Left forelimb (tissue), 1 donor: Measurements from ENCODE around the gene CHD3.
"Not testable (repeated sequence)": the region's sequence is repeated elsewhere in the genome, so short reads cannot be mapped to it uniquely, and the experiment has no call there.

ENCODE experiments used
- DNase-seq: peaks from one replicate; pipeline ENCODE4 v3.0.0-alpha.2; 2018; ENCODE audit warnings: low spot score

Gene CHD3

GRCh38 chr17:7849751-7850504 lies 38.7 kb upstream of the CHD3 start:
- DNase-seq = peak; percentile 42

GRCh38 chr17:7850701-7851437 lies 37.7 kb upstream of the CHD3 start:
- peak; percentile 63 for DNase-seq

DNA sequence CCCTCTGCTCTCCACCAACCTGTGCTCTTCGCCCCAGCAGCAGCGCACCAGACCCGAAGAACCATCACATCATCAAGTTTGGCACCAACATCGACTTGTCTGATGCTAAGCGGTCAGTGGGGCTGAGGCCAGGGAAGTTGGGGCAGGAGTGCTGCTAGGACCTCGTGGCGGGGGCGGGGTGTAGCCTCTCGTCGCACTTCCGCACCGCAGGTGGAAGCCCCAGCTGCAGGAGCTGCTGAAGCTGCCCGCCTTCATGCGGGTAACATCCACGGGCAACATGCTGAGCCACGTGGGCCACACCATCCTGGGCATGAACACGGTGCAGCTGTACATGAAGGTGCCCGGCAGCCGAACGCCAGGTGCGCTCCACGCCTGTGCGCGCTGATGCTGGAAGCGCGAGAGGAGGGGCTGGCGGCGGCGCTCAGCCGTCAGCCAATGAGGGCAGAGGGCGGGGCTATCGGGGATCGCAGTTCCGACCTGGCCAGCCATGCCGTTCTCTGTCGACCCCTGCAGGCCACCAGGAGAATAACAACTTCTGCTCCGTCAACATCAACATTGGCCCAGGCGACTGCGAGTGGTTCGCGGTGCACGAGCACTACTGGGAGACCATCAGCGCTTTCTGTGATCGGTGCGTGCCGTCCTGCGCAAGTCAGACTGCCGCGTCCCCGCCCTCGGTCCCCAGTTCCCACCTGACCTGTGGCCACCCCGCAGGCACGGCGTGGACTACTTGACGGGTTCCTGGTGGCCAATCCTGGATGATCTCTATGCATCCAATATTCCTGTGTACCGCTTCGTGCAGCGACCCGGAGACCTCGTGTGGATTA lies 36.9 kb upstream of the CHD3 start:
- peak; percentile 92 for DNase-seq

GRCh38 chr17:7852262-7852670 lies 36.3 kb upstream of the CHD3 start:
- no peak for DNase-seq

GRCh38 chr17:7852919-7853690 lies 35.5 kb upstream of the CHD3 start:
- no peak for DNase-seq

- DNase-seq = peak; percentile 60
Measured at GRCh38 chr17:7853691-7854038, 34.9 kb upstream of the CHD3 start.

DNA sequence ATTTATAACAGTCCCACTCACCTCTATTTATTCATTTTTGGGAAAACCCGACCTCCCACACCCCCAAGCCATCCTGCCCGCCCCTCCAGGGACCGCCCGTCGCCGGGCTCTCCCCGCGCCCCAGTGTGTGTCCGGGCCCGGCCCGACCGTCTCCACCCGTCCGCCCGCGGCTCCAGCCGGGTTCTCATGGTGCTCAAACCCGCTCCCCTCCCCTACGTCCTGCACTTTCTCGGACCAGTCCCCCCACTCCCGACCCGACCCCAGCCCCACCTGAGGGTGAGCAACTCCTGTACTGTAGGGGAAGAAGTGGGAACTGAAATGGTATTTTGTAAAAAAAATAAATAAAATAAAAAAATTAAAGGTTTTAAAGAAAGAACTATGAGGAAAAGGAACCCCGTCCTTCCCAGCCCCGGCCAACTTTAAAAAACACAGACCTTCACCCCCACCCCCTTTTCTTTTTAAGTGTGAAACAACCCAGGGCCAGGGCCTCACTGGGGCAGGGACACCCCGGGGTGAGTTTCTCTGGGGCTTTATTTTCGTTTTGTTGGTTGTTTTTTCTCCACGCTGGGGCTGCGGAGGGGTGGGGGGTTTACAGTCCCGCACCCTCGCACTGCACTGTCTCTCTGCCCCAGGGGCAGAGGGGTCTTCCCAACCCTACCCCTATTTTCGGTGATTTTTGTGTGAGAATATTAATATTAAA lies 34.4 kb upstream of the CHD3 start:
- peak; percentile 46 for DNase-seq

- DNase-seq = peak; percentile 67
Measured at GRCh38 chr17:7854851-7855659, 33.5 kb upstream of the CHD3 start, which contains the start of gene TMEM88. Gene TMEM88, plus strand, starts transcription at chr17:7855066. Its CDS starts 9 bp downstream, at chr17:7855075.

- no peak for DNase-seq
Measured at GRCh38 chr17:7855660-7856010, 33.0 kb upstream of the CHD3 start.

DNA sequence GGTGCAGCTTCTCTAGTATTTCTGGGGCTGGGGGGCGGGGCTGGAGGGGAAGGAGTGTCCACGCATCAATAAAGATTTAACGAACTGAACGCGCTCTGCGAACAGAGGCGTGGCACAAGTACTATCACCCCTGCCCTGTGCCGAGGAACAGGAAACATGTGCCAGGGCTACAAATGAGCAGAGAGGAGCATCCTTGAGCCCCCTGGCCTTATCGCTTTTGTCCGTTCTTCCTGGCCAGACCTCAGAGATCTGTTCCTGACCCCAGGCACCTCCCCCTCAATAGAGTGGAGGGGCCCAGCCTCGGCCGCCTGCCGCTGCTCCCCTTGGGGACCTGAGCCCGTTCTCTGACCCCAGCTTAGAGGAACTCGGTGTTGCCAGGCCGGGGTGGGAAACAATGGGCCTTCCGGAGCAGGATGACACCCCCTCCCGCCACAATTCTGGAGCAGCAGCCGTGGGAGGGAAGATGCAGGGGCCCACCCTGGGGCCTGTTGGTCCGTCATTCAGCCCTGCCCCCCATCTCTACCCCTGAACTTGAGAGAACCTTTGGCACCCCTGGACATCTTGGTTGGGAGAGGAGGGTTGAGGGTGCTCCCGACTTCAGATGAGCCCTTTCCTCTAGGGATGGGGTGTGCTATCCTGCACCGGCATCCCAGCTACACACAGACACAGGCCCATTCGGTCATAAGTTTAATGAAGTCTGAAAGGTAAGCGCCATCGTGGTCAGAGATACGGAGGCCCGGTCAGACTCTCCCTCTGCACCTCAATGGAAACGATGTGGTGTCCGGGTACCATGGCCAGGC lies 32.4 kb upstream of the CHD3 start:
- DNase-seq = peak; percentile 70

DNA sequence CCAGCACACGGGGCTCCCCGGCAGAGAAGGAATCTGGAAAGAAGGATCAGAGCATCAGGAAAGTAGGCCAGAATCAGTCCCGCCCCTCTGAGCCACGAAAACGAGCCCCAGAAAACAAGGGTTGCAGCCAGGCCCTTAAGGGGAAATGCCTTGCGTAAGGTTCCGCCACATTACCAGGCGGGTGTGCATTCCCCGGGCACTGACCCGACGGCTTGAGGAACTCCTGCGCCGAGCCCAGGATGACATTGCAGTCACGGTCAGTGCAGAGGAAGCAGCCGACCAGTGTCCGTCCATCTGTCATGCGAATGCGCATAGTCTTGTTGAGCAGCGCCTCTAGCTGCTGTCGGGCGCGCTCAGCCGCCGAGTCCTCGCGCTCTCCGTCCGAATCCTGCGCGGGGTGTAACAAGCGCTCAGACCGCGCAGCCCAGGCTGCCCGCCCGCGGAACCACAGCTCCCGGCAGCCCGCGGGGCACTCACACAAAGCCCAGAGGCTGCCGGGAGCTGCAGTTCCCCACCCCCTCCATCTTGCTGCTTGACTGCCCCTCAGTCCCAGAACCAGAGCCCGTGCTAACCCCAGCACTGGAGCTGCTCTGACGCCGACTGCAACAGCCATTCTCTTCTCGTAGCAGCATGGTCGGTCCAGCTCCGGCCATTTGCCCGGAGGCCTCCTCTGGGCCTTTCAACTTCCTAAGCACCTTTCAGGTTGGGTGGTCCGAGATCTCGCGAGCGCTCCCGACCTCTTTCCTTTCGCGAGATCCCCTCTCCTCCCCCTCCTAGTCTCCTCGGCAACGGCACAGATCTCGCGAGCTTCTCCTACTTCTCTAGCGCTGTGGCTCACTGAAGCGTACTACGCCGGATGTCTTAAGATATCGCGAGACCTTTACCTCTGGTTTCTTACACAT lies 31.5 kb upstream of the CHD3 start, which contains the start of gene NAA38:
NAA38 (minus strand) TSS at position 749 of the 902 bp plus-strand sequence; CDS start at position 653, 96 bp downstream.
- DNase-seq = peak; percentile 98

DNA sequence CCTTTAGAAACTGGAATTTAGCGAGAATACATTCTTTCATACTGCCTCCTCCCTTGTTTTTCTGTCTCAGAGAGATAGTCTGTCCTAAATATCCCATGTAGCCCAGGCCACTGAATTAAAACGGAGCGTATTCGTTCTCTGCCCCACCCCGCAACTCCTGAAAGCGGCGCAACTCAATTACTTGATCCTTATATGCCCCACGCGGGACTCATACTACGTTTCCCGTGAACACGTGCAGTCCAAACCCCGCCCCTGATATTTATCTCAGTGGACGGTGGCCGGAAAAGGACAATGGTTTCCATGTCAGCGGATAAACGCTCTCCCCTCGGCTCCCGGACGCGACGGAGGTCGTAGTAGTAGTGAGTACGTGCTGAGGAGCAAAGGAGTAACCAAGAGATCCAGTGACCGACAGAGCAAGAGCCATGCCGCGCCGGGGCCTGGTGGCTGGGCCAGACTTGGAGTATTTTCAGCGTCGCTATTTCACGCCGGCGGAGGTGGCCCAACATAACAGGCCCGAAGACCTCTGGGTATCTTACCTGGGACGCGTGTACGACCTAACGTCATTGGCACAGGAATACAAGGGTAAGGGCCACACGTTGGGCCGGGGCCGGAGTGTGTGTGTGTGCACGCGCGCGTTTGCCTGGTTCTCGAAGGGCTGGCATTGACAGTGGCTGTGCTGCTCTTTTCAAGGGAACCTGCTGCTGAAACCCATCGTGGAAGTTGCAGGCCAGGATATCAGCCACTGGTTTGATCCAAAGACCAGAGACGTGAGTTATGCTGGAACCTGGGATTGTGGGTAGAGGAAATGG lies 30.7 kb upstream of the CHD3 start, which contains the start of gene CYB5D1:
CYB5D1 (plus strand) TSS at position 291 of the 809 bp plus-strand sequence; CDS start at position 423, 132 bp downstream.
- DNase-seq = peak; percentile 92

- DNase-seq = no peak
Measured at GRCh38 chr17:7858522-7858810, 30.1 kb upstream of the CHD3 start.

DNA sequence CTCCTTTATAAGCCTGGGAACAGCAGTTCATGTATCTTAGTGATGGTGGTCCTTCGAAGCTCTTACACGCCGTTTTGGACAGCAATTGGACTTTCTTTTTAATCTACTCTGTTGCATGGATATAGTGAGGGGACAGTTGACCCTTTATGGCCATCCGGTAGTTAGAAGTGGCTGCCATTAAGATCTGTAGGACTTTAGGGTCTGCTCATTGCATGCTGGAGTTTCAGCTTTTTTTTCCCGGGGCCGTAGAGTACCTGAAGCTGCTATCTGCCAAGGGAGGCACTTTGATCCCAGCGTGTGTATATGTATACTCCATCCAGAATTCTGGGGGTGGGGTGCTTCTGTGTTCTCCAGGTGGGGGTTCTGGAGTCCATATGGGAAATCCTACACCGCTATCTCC lies 29.6 kb upstream of the CHD3 start:
- peak; percentile 33 for DNase-seq

- DNase-seq = peak; percentile 65
Measured at GRCh38 chr17:7862692-7863437, 25.7 kb upstream of the CHD3 start.

- not testable (repeated sequence) for DNase-seq
Measured at GRCh38 chr17:7864384-7864783, 24.2 kb upstream of the CHD3 start.
